Muscle of leg (tissue), 11 donors: Measurements from ENCODE around the gene FGD5. TPM values are rescaled to one million over a fixed set of nuclear protein-coding genes. Genes with fewer than 3 reads are reported as not detected.

ENCODE experiments used
- DNase-seq: peaks from one replicate; pipeline ENCODE4 v3.0.0; 2013
- H3K27ac ChIP-seq: one replicate; pipeline ENCODE4 v1.5.1; 2013; ENCODE audit warnings: mild to moderate bottlenecking, low read length, control low read depth
- H3K27me3 ChIP-seq: one replicate; pipeline ENCODE4 v1.6.1; 2013; ENCODE audit warnings: low read length; ENCODE audit not compliant: control insufficient read depth, insufficient read depth
- H3K36me3 ChIP-seq: one replicate; pipeline ENCODE4 v1.6.1; 2013; ENCODE audit warnings: low read length; ENCODE audit not compliant: control insufficient read depth, insufficient read depth
- H3K4me1 ChIP-seq: one replicate; pipeline ENCODE4 v1.6.1; 2013; ENCODE audit warnings: low read length; ENCODE audit not compliant: control insufficient read depth, insufficient read depth
- H3K4me3 ChIP-seq: one replicate; pipeline ENCODE4 v1.5.1; 2013; ENCODE audit warnings: low read length, control low read depth
- H3K9me3 ChIP-seq: replicated peaks from 2 replicates; pipeline ENCODE4 v1.6.1; 2013; ENCODE audit warnings: low read depth, low read length; ENCODE audit not compliant: control insufficient read depth
- WGBS: methylation state at CpG from one replicate; pipeline ENCODE4 v1.1.5; 2013; ENCODE audit warnings: missing lambda C conversion rate; ENCODE audit not compliant: insufficient coverage; 5-methylcytosine and 5-hydroxymethylcytosine counted together
- polyA plus RNA-seq, 8 donors: library from polyadenylated mRNA; unstranded; fragments of 120-200 nt; gene quantifications; one replicate each; pipeline versions ENCODE4 v1.2.1 to v1.2.3, GENCODE V29; 2013; ENCODE audit warnings: inconsistent platforms in 1 of 8, low replicate concordance in 1 of 8; ENCODE audit not compliant: insufficient read length in 8 of 8, insufficient read depth in 1 of 8
- total RNA-seq: library from RNA; stranded (reverse); fragments of 120-200 nt; gene quantifications from one replicate; pipeline ENCODE4 v1.2.4, GENCODE V29; 2013

The FGD5 gene
- total and polyA plus RNA-seq, 9 donors = 14.1 to 26.4 (median 20.0) TPM

DNA sequence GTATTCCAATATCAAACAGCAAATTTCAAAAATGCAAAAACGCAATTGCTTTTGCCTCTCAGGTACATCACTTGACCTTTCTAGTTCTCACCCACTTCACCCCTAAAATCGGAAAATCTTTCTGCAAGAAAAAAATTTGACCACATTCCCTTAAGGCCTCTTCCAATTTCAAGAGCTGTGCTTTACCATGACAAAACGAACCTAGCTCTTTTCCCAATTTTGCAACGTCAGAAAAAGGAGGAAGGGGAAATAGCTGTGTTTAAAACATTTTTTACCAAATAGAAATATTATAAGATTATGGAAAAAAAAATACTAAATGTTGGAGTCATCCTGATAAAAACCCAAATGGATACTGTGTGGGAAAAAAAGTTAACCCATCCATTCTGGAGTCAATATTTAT, 127.5 kb downstream of the FGD5 start:
- Histone ChIP-seq H3K36me3 (peaks cover 26% of the 10 kb centered on the region), H3K27ac (no peak overlapping the region), H3K4me3 (peak overlapping the region; percentile 79), H3K9me3 (no peaks in the 10 kb centered on the region), H3K27me3 (no peaks in the 10 kb centered on the region), H3K4me1 (peaks cover 11% of the 10 kb centered on the region)
- no peak for DNase-seq
- WGBS = 100% methylated on average over 1 of the region's 4 CpGs

- Histone ChIP-seq H3K27me3 (no peaks in the 10 kb centered on the region), H3K36me3 (peaks cover 26% of the 10 kb centered on the region), H3K4me3 (peak overlapping the region; percentile 79), H3K9me3 (no peaks in the 10 kb centered on the region), H3K4me1 (peaks cover 11% of the 10 kb centered on the region), H3K27ac (peak overlapping the region; percentile 96)
- WGBS = 0% methylated on average over 7 of the region's 8 CpGs
- DNase-seq = peak; percentile 54
Observed at GRCh38 chr3:14946739-14947099, 128.0 kb downstream of the FGD5 start.

DNA sequence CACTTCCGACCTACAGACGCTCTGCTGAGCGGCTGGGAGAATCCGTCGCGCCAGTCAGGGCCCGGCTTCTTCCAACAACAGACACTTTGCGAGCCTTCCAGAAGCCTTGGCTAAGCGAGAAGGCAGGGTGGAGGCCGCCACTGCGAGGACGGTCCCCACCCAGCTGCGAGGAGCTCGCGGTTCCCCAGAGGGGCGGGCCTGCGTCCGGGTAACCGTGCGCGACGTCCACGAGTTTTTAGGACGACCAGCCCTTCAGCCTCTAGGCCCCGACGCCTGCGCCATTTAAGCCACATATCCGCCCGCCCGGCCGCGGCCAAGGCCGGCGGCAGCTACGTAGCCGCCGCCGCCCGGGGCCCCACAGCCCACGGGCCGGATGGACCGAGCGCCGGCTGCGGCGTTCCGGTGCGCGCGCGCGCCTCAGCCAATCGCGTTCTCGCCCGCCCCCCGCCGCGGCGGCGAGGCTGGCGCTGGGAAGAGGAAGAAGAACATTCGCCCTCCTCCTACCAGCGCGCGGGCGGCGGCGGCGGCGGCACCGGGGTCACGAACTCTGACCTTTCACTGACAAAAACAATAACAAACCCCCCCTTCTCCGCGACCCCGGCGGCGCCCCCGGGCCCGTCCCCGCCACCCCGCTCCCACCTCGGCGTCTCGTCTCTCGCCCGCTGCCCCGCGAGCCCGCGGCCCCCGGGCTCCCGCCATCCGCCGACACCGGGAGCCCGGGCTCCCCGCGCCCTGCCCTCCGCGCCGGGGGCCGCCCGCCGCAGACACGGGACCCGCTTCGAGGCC, 128.5 kb downstream of the FGD5 start, which contains the start of gene NR2C2:
Gene NR2C2 (plus strand): TSS at position 484 of the 786 bp plus-strand sequence. CDS start 56,332 bp downstream, outside the sequence.
- Histone ChIP-seq H3K9me3 (no peaks in the 10 kb centered on the region), H3K36me3 (peaks cover 22% of the 10 kb centered on the region)
- WGBS = under 1% methylated on average over 88 of the region's 108 CpGs

DNA sequence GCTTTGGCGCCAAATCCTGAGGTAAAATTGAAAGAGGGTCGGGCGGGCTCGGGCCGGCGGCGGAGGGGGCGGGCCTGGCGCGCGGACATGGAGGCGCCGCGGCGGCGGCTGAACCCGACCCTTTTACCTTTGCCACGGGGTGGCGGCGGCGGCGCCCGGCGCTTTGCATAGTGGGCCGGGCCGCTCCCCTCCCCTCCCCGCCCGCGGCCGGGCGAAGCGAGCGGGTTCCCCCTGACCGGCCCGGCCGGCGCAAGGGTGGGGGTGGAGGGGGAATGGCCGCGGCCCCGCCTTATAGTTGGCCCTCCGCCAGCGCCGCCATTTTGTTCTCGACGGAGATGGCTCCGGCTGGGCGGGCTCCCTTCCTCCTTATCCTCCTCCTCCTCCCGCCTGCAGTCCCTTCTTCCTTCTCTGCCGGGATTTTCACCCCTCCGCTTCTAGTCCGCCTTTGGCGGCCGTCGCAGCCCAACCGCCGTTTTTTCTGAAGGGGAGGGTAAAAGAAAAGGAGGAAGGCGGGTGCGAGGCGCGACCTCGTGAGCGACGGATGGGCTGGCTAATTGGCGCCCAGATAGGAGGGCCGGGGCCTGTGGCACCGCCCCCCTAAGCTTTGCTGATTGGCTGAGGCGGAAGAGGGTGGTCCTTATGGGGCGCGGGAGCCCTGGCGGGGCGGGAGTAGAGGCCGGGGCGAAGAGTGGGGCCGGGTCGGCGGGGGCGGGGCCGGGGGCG, 129.3 kb downstream of the FGD5 start:
- WGBS = under 1% methylated on average over 48 of the region's 79 CpGs
- H3K27ac ChIP-seq = peak overlapping the region; percentile 100
- H3K9me3 ChIP-seq = no peaks in the 10 kb centered on the region
- H3K4me3 ChIP-seq = peak overlapping the region; percentile 79
- H3K27me3 ChIP-seq = no peaks in the 10 kb centered on the region
- peaks cover 11% of the 10 kb centered on the region for H3K4me1 ChIP-seq
- H3K36me3 ChIP-seq = peaks cover 26% of the 10 kb centered on the region
- peak; percentile 99 for DNase-seq

More for the DNA sequence above, 128.5 kb downstream of the FGD5 start, which contains the start of gene NR2C2:
- peak; percentile 94 for DNase-seq
- Histone ChIP-seq H3K27me3 (no peaks in the 10 kb centered on the region), H3K27ac (peak within 1 kb of the TSS; percentile 100), H3K4me1 (peaks cover 11% of the 10 kb centered on the region), H3K4me3 (peak within 1 kb of the TSS; percentile 79)

DNA sequence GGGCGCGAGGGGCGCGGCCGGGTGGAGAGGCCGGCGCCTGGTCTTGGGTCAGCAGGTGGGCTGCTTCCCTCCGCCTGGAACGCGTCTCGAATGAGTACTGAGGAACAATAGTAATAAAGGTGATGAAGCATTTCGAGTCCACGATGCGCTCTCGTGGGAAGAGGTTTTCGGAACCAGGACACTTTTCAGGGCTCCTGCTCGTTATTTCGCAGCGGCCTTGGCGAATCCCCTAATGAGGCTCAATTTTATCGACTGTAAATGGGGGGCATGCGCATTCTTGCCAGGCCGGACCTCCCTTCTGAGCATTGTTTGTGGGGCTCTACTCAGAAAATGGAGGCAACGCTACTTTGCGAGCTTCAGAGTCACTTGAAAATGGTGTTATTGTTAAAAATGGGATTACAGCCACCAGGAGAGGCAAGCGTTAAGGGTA, 129.9 kb downstream of the FGD5 start:
- WGBS = 5% methylated on average over 18 of the region's 26 CpGs
- DNase-seq = no peak
- Histone ChIP-seq H3K4me1 (peaks cover 11% of the 10 kb centered on the region), H3K36me3 (peaks cover 20% of the 10 kb centered on the region), H3K4me3 (peak overlapping the region; percentile 61), H3K27me3 (no peaks in the 10 kb centered on the region), H3K9me3 (no peaks in the 10 kb centered on the region), H3K27ac (peak overlapping the region; percentile 88)

- Histone ChIP-seq H3K4me1 (peaks cover 11% of the 10 kb centered on the region), H3K27ac (peak overlapping the region; percentile 88), H3K4me3 (peak overlapping the region; percentile 61), H3K27me3 (no peaks in the 10 kb centered on the region), H3K9me3 (no peaks in the 10 kb centered on the region), H3K36me3 (peaks cover 15% of the 10 kb centered on the region)
- DNase-seq = peak; percentile 35
- 38% methylated on average over 1 of the region's 5 CpGs for WGBS
Observed at GRCh38 chr3:14949126-14949525, 130.4 kb downstream of the FGD5 start.

DNA sequence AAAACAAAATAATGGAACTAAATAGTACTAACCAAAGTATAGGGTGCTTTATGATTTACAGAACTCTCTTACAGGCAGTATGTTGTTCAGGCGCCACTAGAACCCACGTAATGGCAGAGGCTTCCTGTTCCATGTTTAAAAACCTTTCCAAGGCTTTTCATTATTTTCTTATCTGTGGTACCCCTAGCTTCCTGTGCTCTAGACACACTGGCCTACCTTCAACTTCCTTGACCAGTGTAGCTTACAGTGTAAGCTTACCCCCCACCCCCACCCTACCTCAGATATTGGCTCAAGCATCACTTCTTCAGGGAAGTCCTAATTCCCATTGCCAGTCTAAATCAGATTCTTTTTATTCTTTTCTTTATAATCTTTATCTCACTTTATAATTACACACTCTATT, 131.5 kb downstream of the FGD5 start:
- no peaks in the 10 kb centered on the region for H3K27me3 ChIP-seq
- H3K4me1 ChIP-seq = peaks cover 11% of the 10 kb centered on the region
- DNase-seq = no peak
- WGBS = 100% methylated on average over 2 of the region's 2 CpGs
- no peaks in the 10 kb centered on the region for H3K9me3 ChIP-seq
- H3K36me3 ChIP-seq = peaks cover 9% of the 10 kb centered on the region
- H3K4me3 ChIP-seq = no peak overlapping the region
- H3K27ac ChIP-seq = no peak overlapping the region

- H3K9me3 ChIP-seq = no peaks in the 10 kb centered on the region
- 100% methylated on average over 1 of the region's 1 CpG for WGBS
Observed at GRCh38 chr3:14957153-14957552, 138.4 kb downstream of the FGD5 start.

DNA sequence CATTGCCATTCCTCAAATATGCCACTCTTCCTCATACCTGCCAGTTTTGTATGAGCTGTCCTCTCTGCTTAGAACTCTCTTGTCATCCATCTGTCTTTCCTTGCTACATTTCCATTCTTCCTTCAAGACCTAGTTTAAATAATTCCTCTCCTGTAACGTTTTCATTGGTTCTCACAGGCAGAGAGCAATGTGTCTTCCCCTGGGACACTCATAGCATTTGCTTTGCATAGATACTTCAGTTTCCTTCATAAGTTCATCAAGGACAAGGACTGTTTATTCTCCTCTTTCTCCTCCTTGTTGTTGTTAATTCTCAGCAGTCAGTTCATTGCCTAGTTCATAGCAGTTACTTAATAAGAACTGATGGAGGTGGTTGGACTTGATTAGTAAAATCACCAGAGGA, 139.2 kb downstream of the FGD5 start:
- H3K4me1 ChIP-seq = no peaks in the 10 kb centered on the region
- no peak overlapping the region for H3K27ac ChIP-seq
- no peak overlapping the region for H3K4me3 ChIP-seq
- WGBS = 20% methylated on average over 1 of the region's 1 CpG
- peak; percentile 33 for DNase-seq
- no peaks in the 10 kb centered on the region for H3K27me3 ChIP-seq
- H3K36me3 ChIP-seq = peaks cover 2% of the 10 kb centered on the region
- H3K9me3 ChIP-seq = no peaks in the 10 kb centered on the region

More at GRCh38 chr3:14957153-14957552, 138.4 kb downstream of the FGD5 start:
- peaks cover 4% of the 10 kb centered on the region for H3K36me3 ChIP-seq
- no peaks in the 10 kb centered on the region for H3K4me1 ChIP-seq
- no peak for DNase-seq
- H3K27ac ChIP-seq = no peak overlapping the region
- H3K4me3 ChIP-seq = no peak overlapping the region
- H3K27me3 ChIP-seq = no peaks in the 10 kb centered on the region

DNA sequence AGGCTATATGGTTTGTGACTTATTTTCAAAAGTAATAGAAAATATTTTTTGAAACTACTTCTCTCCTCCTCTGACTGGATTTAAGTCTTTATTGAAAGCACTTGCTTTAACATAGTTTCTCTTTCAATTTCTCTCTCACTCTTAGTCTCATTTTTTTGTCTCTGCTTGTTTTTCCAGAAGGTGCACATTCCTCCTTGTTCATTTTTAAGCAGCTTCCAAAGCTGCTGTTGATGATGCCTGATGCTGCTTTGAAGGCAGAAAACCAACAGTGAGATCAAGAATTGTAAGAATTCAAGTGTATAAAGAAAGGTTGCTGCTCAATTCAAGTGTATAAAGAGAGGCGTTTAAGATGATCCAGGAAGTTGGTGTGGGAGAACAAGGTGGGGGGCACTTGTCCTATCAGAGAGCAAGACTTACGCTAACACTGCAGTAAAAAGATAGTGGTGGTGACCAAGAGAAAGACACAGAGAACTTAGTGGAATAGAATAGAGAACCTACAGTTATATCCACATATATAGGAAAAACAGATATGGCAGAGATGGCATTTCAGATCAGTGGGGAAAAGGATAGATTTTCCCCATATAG, 140.7 kb downstream of the FGD5 start:
- no peaks in the 10 kb centered on the region for H3K9me3 ChIP-seq
- peaks cover 5% of the 10 kb centered on the region for H3K36me3 ChIP-seq
- H3K27ac ChIP-seq = peak overlapping the region; percentile 25
- no peaks in the 10 kb centered on the region for H3K4me1 ChIP-seq
- H3K4me3 ChIP-seq = no peak overlapping the region
- 71% methylated on average over 1 of the region's 2 CpGs for WGBS
- H3K27me3 ChIP-seq = no peaks in the 10 kb centered on the region
- peak; percentile 21 for DNase-seq
